Non-pigmented ciliary epithelial cell (primary cell): Measurements from ENCODE around the gene FN3K.

Experiments used
- DNase-seq: peaks from one replicate; pipeline ENCODE4 v3.0.0-alpha.2; 2010; ENCODE audit warnings: low read depth

Gene FN3K

DNA sequence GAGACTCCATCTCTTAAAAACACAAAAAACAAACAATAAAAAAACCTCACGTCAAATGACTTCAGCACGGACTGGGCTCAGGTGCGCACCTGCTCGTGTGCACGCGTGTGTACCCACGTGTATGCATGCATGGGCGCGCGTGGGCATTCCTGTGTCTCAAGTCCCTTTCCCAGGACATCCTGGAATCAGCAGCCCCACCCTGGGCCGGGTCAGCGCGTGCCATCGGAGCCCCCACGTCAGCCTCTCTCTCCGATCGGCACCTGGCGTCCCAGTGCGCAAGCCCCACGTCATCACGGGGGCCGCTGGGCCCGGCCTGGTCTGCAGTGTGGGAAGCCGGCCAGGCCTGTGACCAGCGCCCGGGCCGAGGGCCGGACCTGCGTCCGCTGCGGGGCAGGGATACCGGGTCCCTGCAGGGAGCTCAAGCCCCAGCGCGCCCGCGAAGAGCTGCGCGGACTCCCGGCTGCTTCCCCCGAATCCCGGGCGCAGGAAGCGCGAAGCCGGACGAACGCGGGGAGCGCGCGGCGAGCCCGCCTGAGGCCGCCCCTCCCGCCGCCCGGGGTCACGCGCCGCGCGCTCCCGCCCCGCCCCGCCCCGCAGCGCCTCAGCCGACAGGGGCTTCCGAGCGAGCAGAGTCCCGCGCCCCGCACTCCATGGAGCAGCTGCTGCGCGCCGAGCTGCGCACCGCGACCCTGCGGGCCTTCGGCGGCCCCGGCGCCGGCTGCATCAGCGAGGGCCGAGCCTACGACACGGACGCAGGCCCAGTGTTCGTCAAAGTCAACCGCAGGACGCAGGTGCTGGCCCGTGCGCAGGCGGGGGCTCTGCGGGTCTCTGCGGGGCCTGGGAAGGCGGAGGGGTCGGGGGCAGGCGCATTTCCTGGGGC, at the start of gene FN3K:
TSS of gene FN3K (plus strand) at position 629 of the 880 bp plus-strand sequence. CDS start at position 651, 22 bp downstream.
- DNase-seq = no peak

DNA sequence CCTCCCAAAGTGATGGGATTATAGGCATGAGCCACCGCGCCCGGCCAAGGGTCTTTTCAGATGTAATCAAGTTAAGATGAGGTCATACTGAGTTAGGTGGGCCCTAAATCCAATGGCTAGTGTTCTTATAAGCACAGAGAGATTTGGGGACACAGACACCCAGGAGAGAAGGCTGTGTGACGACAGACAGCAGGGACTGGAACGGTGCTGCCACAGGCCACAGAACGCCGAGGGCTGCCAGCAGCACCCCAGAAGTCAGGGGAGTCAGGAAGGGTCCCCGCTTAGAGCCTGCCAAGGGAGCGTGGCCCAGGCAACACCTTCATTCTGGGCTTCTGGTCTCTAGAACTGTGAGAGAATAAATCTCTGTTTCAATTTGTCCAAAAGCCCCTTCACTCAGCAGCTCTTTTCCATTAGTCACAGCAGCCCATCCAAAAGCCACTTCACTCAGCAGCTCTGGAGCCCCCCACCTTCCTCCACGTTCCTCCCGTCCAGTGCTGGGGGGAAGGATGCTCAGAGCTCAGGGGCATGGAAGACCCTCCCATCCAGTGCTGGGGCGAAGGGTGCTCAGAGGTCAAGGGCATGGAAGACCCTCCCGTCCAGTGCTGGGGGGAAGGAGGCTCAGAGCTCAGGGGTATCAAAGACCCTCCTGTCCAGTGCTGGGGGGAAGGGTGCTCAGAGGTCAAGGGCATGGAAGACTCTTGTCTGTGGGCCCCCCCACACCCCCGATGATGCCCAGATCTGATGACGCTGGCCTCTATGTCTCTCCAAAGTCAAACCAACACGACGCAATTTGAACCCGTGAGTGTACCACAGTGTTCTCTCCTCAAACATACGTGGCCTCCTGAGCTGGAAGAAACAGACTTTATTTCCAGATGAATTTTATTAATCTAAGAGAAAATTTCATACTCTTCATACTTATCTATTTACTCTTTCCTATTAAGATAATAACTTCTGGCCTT, 48.8 kb upstream of the FN3K start:
- DNase-seq = no peak

DNA sequence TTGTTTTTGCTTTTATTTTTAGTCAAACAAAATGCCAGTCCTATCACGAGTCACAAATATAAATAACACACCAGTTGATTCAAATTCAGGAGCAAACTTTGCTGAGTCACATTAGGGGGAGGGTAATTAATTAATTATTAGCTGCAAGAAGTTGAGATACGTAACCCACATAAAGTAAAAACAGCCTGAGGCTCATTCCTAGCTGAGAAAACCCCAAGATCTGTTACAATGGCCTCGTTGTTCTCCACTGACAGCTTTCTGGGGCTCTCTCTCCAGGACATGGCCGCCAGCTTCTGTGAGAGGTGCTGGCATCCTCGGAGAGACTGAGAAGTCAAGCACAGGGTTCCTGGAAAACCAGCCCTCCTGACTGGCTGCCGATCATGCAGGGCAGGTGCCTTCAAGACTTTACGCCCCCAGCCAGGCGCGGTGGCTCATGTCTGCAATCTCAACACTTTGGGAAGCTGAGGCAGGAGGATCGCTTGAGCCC, 48.0 kb upstream of the FN3K start:
- no peak for DNase-seq

DNA sequence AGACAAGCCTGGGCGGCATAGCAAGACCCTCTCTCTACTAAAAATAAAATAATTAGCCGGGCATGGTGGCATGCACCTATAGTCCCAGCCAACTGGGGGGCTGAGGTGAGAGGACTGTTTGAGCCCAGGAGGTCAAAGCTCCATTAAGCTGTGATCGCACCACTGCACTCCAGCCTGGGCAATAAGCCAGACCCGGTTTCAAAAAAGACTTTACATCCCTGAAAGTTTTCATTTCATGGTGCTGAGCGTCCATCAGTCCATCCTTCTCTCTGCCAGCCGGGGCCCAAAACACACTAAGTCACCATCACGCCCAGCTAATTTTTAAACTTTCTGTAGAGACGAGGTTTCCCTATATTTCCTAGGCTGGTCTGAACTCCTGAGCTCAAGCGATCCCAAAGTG, 47.5 kb upstream of the FN3K start:
- no peak for DNase-seq

DNA sequence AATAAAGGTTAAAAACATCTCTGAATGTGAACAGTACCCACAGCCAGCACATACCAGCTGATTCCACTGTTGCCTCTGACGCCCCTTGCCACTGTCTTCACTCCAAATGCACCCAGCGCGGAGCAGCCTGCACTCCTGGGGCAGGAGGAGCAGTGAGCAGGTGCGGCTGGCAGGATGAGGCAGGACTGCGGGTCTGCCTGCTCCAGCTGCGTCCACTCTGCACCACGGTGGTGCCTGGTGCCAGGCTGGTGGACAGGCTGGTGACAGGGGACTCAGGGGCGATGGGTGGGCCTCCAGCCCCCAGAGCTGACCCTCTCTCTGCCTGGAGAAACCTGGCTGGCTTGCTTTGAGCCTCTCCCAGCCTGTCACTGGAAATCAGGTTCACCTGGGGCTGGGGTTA, 46.3 kb upstream of the FN3K start:
- DNase-seq = no peak

DNA sequence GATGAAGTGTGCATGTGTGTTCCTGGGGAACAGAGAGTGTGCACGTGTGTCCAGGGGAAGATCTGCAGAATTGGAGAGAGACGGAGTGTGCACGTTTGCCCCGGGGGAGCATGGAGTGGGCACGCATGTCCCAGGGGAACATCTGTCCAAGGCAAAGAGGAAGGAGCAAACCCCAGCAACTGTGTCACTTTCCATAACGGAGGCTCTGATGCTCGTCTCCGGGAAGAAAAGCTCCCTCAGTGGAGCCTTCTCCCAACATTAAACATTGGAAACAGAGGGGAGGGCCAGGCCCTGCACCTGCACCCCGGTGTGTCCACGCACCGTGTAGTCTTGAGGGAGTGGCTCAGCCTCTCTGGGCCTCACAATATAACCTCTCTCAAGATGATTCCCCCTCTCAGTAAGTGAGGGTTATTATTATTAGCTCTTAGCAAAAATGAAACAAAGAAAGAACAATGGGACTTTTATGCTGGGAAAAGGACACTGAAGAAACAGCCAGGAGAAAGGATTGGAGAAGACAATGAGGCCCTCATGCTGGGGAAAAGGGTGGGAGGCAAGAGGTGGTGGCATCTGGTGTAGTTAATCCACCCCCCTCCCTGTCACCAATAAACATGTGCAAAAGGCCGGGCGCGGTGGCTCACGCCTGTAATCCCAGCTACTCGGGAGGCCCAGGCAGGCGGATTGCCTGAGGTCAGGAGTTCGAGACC, 44.5 kb upstream of the FN3K start:
- DNase-seq = no peak

DNA sequence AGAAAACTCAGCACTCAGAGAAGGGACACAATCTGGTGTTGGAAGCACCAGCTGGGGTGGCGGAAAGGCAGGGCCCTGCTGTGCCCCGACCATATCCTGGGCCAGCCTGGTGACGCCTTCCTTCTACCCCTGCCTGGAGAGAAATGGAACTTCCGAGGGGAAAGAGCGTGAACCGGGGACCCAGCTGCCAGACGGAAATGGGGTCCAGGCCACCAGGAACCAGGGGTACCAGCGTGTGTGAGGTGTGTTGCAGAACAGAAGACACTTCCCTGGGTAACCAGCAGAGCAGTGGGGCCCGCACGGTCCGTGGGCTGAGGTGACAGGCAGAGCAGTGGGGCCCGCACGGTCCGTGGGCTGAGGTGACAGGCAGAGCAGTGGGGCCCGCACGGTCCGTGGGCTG, 43.7 kb upstream of the FN3K start:
- no peak for DNase-seq

DNA sequence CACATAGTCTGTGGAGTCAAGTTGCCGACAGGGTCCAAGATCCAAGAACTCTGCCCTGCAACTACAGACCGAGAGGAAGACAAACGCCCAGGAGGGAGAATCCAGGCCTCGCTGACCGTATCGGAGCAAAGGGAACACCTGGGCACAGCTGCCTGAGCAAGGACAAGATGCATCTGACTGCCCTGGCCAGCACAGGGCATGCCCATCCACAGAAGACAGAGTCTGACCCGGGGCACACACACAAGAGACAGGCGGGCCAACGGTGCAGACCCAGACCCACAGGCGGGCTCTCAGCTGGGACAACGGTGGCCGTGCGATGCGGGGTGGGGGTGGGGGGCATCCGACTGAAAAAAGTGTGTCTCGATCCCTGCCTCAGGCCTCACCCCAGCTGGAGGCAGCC, 43.1 kb upstream of the FN3K start:
- no peak for DNase-seq

DNA sequence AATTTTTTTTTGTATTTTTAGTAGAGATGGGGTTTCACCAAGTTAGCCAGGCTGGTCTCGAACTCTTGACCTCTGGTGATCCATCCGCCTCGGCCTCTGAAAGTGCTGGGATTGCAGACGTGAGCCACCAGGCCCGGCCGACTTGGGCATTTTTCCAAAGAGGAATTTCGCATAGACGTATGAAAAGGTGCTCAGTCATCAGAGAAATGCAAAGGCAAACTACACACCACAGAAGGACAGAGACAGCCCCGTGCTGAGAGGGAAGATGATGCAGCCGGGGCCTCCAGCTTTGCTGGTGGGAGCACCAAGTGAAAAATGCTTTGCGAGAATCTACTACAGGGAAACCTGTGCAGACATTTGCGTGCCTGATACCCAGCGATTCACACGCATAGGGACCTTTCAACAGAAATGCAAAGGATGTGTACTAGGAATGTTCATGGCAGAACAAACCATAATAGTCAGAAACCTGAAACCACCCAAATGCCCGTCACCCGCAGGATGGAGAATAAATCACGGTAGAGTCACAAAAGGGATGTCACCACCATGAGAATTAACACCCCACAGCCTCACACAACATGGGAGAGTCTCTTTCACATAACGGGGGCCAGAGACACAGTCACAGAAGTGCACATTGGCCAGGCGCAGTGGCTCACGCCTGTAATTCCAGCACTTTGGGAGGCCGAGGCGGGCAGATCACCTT, 42.1 kb upstream of the FN3K start:
- no peak for DNase-seq

DNA sequence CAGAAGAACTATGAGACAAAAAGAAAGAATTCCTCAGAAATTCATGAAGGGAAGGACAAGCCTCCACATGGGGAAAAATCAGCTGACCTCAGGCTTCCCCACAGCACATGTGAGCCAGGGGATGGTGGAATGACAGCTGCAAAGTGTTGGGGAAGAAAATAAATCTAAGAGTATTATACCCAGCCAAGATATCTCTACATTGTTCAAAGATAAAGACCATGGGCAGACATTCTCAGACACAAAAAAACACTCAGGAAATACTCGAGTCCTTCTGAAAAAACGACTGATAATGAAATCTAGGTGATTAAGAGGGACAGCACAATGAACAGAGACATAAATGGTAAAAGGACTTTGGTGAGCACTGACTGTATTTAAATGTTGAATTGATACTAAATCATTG, 40.8 kb upstream of the FN3K start:
- no peak for DNase-seq

DNA sequence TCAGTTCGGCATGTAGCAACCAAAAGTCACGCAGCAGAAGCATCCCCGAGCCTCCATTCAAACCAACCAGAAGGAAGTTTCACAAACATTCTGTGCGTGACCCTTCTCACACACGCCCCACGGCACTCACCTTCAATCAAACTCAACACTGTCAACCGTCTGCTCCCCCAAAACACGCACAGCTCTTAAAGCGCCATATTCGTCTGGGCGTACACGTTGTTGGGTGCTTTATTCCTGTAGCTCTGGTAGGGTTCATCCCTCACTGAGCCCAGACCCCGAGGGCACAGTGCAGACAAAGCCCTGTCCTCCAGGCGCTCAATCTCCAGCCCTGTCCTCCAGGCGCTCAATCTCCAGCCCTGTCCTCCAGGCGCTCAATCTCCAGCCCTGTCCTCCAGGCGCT, 39.2 kb upstream of the FN3K start:
- no peak for DNase-seq

DNA sequence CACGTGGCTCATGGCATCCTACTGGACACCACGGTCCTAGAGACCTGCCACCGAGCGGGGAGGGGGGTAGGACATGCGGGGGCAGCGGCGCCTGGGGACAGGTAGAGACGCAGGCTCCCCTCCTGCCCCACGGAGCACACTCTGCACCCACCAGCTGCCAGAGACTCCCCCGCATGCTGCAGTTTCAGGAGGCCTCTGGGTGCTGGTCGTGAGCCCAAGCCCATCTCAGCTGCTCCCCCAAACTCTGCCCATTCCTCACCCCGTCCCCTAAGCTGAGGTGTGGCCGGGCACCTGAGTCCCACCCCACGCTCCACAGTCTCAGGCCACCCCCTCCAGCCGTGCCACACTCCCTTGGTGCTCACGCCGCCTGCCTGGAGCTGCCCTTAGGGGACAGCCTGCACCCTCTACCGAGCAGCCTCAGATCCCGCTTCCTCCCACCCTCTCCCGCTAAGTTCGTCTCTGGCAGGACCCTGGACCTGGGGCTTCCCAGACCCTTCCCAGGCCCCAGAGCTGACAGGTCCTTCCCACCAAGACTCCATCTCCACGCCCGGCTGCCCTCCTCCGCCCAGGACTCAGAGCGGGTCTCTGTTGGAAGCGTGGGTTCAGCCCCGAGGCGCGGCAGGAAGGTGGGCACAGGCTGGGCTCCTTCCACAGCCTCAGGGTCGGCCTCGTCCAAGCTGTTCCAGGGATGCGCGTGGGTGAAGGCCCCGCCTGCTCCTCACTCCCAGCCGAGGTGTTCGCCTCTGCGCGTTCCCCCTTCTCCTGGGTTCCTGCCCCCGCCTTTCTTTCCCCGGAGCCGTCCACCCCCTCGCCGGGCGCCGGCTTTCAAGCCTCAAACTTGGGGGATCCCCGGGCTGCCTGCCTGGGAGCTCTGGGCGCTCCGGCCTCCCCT, 38.3 kb upstream of the FN3K start:
- no peak for DNase-seq

DNA sequence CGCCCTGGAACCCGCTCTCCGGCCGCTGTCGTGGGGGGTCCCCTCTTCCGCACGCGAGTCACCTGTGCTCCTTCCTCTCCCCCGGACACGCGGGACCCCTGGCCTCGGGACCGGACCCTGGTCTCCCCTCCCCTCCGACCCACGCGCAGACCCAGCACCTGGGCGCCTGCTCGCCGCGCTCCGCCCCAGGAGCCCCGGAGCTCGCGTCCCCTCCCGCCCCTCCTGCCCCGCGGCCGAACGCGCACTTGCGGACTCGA, 37.7 kb upstream of the FN3K start:
- DNase-seq = no peak

DNA sequence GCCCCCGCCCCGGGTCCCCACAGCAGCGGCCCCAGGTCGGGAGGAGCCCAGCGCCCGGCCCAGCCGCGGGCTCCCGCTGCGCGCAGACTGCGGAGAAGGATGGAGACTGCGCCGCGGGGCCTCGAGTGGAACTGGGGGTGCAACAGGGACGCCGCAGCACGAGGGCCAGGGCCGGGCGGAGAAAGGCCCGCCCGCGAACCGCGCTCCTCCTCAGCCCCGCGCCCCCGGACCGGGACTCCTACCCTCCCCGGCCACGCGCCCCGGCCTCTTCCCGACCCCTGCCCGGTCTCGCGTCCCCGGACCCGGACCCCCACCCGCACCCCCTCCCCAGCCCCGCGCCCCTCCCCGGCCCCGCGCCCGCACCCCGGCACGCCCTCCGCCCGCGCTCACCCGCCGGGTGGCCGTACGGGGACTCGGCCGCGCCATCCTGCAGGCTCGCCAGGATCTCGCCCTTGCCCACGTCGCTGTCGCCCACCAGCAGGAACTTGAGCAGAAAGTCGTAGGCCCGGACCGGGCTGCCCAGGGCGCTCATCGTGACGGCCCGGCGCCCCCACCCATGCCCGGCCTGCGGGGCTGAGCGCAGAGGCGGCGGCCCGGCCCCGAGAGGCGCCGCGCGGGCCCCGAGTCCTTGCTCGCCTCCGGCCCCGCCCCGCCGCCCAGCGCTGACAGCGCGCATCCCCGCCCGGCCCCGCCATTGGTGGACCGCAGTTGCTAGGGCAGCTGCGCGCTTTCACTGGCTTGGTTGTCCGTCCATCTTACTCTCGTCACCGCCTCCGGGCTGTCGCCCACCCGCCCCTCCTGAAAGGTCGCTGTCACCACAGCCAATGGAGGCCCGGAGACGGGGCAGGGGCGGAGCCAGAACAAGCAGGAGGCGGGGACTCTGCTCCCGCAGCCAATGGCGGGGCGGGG, 37.1 kb upstream of the FN3K start, which contains the start of gene RAB40B:
TSS of gene RAB40B (minus strand) at position 634 of the 909 bp plus-strand sequence. CDS start at position 532, 102 bp downstream.
- peak; percentile 91 for DNase-seq

DNA sequence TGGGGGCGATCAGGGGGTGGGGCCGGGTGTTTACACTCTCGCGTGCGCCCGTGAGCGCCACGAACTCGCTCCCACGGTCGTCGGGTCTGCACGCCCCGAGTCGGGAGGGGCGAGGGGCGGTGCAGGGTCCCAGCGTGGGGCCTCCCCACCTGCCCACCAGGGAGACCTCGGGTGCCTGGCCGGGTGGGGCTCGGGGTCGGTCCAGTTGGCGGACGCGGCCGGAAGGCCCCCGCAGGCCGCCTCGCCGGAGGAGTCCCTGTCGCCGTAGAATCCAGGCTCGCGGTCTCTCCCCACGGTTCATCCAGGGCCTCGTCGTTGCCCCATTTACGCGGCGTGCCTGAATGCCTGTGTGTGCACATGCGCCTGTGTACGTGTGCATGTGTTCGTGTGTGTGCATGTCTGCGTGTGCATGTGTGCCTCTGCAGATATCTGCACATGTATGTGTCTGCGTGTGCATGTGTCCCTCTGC, 36.4 kb upstream of the FN3K start:
- no peak for DNase-seq

DNA sequence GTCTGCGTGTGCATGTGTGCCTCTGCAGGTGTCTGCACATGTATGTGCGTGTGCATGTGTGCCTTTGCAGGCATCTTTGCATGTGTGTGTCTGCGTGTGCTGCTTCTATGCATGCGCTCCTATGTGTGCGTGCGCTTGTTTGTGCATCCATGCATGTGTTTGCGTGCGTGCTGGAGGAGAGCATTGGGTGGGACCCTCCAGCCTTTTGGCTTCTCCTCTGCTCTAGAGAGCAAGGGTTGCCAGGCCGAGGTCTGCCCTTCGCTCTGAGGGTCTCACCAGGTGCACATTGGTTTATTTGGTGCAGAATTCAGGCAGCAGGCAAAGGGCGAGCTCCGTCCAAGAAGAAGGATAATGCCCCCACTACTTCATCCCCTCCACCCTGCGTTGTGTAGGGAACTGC, 35.9 kb upstream of the FN3K start:
- DNase-seq = no peak

DNA sequence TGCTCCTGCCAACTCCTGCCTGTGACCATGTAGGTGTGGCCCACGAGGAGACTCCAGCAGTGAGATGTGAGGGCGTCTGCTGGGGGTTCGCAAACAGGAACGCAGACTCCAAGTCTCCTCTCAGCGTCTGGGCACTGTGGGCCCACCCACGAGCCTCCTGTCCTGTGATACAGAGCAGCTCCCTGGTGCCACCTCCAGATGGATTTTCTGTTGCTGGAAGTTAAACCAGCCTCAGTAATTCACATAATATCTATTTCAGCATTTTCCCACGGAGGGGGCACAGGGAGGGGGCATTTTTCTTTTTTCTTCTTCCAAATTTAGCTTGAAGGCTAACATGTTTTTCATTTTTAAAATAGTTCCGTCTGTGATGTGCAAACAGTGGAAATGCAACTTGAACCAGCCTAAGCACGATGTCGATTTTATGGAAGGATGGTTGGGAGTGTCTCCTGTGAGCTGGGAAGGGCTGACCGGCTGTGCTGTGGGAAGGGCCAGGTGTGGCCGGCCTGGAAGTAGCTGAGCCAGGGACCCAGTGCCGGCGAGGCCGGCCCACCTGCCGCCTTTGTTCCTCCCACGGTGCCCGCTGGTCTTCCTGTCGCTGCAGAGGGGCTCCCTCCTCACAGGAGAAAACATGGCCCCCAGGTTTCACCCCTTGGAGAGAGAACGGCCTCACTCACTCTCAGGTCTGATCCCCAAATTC, 33.0 kb upstream of the FN3K start:
- DNase-seq = no peak

DNA sequence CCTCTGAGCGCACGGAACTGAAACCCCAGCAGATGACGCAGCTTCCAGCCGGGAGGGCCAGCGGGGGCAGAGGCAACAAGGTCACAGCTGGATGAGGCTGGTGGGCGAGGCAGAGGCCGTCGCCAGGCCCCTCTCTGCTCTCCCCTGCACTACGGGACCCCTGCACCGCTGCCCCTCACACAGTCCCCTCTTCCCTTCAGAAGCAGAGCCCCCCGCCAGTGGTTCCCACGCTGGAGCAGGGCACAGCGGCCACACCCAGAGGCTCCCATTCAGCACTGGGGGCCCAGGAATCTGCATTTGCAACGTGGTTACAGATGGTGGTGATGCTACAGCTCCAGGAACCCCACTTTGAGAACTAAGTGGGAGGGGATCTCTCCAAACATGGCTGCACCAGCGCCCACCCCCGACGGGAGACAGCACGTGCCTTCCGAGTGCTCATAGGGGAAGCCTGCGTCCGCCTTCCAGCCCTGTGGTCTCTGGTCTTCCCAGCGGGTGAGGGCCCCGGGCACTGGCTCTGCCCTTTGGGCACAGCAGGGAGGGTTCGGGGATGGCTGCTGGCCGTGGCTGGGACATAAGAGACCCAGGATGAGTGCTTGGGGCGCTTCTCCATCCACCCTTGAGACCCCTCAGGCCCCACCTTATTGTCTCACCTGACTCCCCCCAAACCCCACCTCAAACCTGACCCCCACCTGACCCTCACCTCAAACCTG, 32.2 kb upstream of the FN3K start:
- DNase-seq = no peak
